ENCODE results near the gene PROKR1.

The PROKR1 gene

GRCh38 chr2:68706637-68707036 lies 63.3 kb downstream of the PROKR1 start:
- no peak for DNase-seq

Measured in OCI-M1 (cell line).